Measurements from ENCODE around the gene APOB. TPM values are rescaled to one million over a fixed set of nuclear protein-coding genes. Genes with fewer than 3 reads are reported as not detected.
A peak's percentile ranks its signal among the peaks of the same experiment; 100 is the strongest.

APOB gene
- total and polyA plus RNA-seq, 8 donors: under 0.01 to 30.7 (median 0.72) TPM; not detected in 3

DNA sequence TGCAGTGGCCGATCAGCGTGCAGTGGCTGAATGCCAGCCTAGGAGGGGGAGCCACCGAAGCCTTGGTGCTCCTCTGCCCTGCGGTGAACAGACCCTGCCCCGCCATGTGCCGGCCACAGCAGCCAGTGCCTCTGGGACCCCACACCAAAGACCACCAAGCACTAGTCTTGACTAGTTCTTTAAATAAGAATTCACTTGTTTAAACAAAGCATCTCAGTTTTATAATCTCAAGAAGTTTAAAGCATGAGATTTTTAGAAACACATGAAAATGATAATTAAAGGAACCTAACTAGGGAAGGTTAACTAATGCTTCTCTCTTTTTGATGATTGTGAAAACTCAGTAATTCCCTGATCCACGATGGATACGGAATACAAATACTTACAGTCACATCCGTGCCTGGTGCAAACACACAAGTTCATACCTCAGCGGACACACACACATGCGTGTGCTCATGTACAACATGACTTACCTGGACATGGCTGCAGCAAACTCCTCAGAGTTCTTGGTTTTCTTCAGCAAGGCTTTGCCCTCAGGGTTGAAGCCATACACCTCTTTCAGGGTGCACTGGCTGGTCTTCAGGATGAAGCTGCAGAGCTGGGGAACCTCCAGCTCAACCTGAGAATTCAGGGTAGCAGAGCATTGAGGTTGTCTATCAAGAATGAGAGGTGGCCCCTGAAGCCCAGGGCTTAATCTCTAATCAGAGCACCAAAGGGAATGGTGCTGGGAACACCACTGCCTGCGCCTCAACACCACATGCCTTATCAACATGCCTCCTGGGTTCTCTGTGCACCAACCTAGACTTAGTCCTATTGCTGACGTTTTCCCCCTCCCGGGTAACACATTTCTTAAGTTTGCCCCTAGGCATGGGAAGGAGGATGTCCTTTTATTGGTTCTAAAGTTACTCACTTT is 3.1 kb downstream of the APOB start:
- H3K9me3 ChIP-seq: no peaks in the 10 kb centered on the region
- intact Hi-C loops (cut with DNase I; ENCODE audit: low total_unique reads): loop anchor here (5.0 to 10.0 kb wide), 2 partner anchors 74 to 277 kb away; no protein-coding TSS in a partner anchor
- no peak overlapping the region for H3K27ac ChIP-seq
- DNase-seq: no peak
- peaks cover 0 to 36% (median 18%) of the 10 kb centered on the region in 3 donors for H3K27me3 ChIP-seq
- WGBS, 5 donors: 83 to 88% (median 86%) methylated on average over 14 of the region's 14 CpGs
- H3K4me3 ChIP-seq: no peak overlapping the region
- no peaks in the 10 kb centered on the region for H3K36me3 ChIP-seq
- peaks cover 12 to 37% (median 25%) of the 10 kb centered on the region in 4 donors for H3K4me1 ChIP-seq
- TF ChIP-seq EP300 (IDR thresholded peaks at IDR 0.05): no peak

- WGBS, 5 donors: 74 to 81% (median 78%) methylated on average over 10 of the region's 10 CpGs
- Histone ChIP-seq H3K4me3 (no peak overlapping the region), H3K36me3 (no peaks in the 10 kb centered on the region), H3K9me3 (no peaks in the 10 kb centered on the region), H3K27me3 (peaks cover 0 to 31% (median 16%) of the 10 kb centered on the region in 3 donors), H3K4me1 (peaks cover 12 to 37% (median 25%) of the 10 kb centered on the region in 4 donors), H3K27ac (no peak overlapping the region)
- DNase-seq: no peak
- intact Hi-C loops (cut with DNase I; ENCODE audit: low total_unique reads): loop anchor here (5.0 to 10.0 kb wide), 2 partner anchors 75 to 277 kb away; no protein-coding TSS in a partner anchor
- TF ChIP-seq POLR2AphosphoS5 (IDR thresholded peaks at IDR 0.05) (no peak), EP300 (IDR thresholded peaks at IDR 0.05) (no peak), POLR2A (IDR thresholded peaks at IDR 0.05) (no peak)
- TF ChIP-seq, protein P1, sequence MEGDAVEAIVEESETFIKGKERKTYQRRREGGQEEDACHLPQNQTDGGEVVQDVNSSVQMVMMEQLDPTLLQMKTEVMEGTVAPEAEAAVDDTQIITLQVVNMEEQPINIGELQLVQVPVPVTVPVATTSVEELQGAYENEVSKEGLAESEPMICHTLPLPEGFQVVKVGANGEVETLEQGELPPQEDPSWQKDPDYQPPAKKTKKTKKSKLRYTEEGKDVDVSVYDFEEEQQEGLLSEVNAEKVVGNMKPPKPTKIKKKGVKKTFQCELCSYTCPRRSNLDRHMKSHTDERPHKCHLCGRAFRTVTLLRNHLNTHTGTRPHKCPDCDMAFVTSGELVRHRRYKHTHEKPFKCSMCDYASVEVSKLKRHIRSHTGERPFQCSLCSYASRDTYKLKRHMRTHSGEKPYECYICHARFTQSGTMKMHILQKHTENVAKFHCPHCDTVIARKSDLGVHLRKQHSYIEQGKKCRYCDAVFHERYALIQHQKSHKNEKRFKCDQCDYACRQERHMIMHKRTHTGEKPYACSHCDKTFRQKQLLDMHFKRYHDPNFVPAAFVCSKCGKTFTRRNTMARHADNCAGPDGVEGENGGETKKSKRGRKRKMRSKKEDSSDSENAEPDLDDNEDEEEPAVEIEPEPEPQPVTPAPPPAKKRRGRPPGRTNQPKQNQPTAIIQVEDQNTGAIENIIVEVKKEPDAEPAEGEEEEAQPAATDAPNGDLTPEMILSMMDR (IDR thresholded peaks at IDR 0.05): no peak
Observed at GRCh38 chr2:21039979-21040467, 3.9 kb downstream of the APOB start.

GRCh38 chr2:21039080-21039556 is 4.8 kb downstream of the APOB start:
- H3K4me3 ChIP-seq: no peak overlapping the region
- H3K4me1 ChIP-seq: peaks cover 11 to 36% (median 25%) of the 10 kb centered on the region in 4 donors
- DNase-seq: no peak
- H3K27ac ChIP-seq: peak overlapping the region in 1 of 5 donors; percentile 53
- intact Hi-C loops (cut with DNase I; ENCODE audit: low total_unique reads): no loop called here
- 27 to 55% (median 36%) methylated on average over 4 of the region's 4 CpGs for WGBS, 5 donors
- H3K9me3 ChIP-seq: no peaks in the 10 kb centered on the region
- peaks cover 0 to 22% (median 10%) of the 10 kb centered on the region in 3 donors for H3K27me3 ChIP-seq
- no peak for TF ChIP-seq POLR2AphosphoS5 (IDR thresholded peaks at IDR 0.05)
- TF ChIP-seq, protein P1 (IDR thresholded peaks at IDR 0.05): no peak
- no peak for TF ChIP-seq EP300 (IDR thresholded peaks at IDR 0.05)
- no peak for TF ChIP-seq POLR2A (IDR thresholded peaks at IDR 0.05)
- H3K36me3 ChIP-seq: no peaks in the 10 kb centered on the region

DNA sequence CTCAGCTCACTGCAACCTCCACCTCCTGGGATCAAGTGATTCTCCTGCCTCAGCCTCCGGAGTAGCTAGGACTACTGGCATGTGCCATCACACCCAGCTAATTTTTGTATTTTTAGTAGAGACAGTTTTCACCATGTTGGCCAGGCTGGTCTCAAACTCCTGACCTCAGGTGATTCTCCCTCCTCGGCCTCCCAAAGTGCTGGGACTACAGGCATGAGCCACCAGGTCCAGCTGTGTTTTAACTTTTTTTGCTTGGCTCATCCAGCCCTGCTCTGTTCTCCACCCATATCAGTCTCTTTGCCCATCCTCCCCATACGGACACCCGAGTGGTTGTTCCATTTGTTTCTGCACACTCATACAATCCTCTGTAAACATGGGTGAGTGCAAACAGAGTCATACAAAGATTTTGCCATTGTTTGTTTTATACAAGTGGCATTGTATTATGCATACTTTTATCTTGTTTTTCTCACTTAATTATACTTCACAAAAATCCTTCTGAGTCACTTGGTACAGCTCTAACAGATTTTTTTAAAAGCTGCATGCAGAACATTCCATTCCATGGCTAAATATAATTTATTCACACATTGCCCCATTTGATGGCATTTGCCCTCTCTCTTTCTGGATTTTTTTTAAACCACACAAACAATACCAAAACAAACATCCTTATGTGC is 5.3 kb downstream of the APOB start:
- H3K4me3 ChIP-seq: no peak overlapping the region
- H3K4me1 ChIP-seq: peaks cover 6 to 30% (median 20%) of the 10 kb centered on the region in 4 donors
- H3K9me3 ChIP-seq: no peaks in the 10 kb centered on the region
- no peak for DNase-seq
- TF ChIP-seq EP300 (IDR thresholded peaks at IDR 0.05) (no peak), POLR2AphosphoS5 (IDR thresholded peaks at IDR 0.05) (peak in 1 of 3 donors; percentile 46)
- H3K27me3 ChIP-seq: peaks cover 0 to 16% (median 4%) of the 10 kb centered on the region in 3 donors
- H3K27ac ChIP-seq: peak overlapping the region in 2 of 5 donors; percentile 16 to 53
- no peaks in the 10 kb centered on the region for H3K36me3 ChIP-seq
- 50 to 65% (median 52%) methylated on average over 4 of the region's 4 CpGs for WGBS, 5 donors
- intact Hi-C loops (cut with DNase I; ENCODE audit: low total_unique reads): no loop called here

- TF ChIP-seq EP300 (IDR thresholded peaks at IDR 0.05): no peak
- no peak for TF ChIP-seq POLR2AphosphoS5 (IDR thresholded peaks at IDR 0.05)
- TF ChIP-seq POLR2A (IDR thresholded peaks at IDR 0.05): no peak
- TF ChIP-seq, protein P1 (IDR thresholded peaks at IDR 0.05): no peak
- H3K27ac ChIP-seq: no peak overlapping the region
- H3K36me3 ChIP-seq: no peaks in the 10 kb centered on the region
- DNase-seq: no peak
- peaks cover 0 to 9% (median 0%) of the 10 kb centered on the region in 3 donors for H3K27me3 ChIP-seq
- intact Hi-C loops (cut with DNase I; ENCODE audit: low total_unique reads): no loop called here
- H3K4me1 ChIP-seq: peaks cover 0 to 21% (median 13%) of the 10 kb centered on the region in 4 donors
- H3K4me3 ChIP-seq: no peak overlapping the region
- no peaks in the 10 kb centered on the region for H3K9me3 ChIP-seq
- WGBS, 5 donors: 80 to 88% (median 85%) methylated on average over 1 to 3 of the region's 3 CpGs
Observed at GRCh38 chr2:21037671-21038108, 6.2 kb downstream of the APOB start.
